Measurements from ENCODE around the gene IL22RA2. TPM values are rescaled to one million over a fixed set of nuclear protein-coding genes. Genes with fewer than 3 reads are reported as not detected.

IL22RA2 gene
- total and polyA plus RNA-seq, 4 donors = 0.05 TPM; not detected in 3

DNA sequence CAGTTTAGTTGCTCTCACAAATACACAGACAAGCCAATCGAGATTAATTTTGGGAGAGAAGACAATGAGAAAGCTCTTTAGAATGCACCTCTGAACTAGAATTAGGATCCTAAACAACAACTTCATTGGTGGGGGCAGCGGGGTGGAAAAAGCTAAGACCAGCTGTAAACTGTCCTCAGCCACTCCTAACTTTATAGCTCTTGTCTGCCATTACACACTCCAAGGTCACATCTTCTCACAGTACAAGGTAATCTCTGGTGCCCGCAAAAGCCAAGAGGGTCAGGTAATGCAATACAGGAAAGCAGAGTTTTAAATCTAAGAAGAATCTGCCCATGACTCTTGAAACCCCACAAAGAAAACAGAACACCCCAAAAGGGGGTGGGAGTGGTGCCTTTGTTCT, 17.8 kb upstream of the IL22RA2 start:
- Histone ChIP-seq H3K9me3 (ENCODE audit: control insufficient read depth in 4 of 4, low read length in 3 of 4) (peaks cover 0 to 3% (median 0%) of the 10 kb centered on the region in 4 donors), H3K27ac (ENCODE audit: low read depth in 1 of 2, low read length in 2 of 2) (no peak overlapping the region), H3K4me3 (ENCODE audit: low read depth in 1 of 3, low read length in 3 of 3) (no peak overlapping the region), H3K9ac (ENCODE audit: low read depth in 1 of 2, low read length in 2 of 2) (no peak overlapping the region), H3K4me1 (ENCODE audit: control insufficient read depth in 4 of 4, insufficient read depth in 4 of 4, low read length in 3 of 4) (no peaks in the 10 kb centered on the region), H3K36me3 (ENCODE audit: control insufficient read depth in 4 of 4, insufficient read depth in 3 of 4, low read depth in 1 of 4, low read length in 3 of 4) (no peaks in the 10 kb centered on the region), H3K27me3 (ENCODE audit: control insufficient read depth in 4 of 4, insufficient read depth in 4 of 4, low read length in 3 of 4) (no peaks in the 10 kb centered on the region)
- TF ChIP-seq FOXA2 (IDR thresholded peaks at IDR 0.05) (no peak), MAX (IDR thresholded peaks at IDR 0.05) (no peak), CTCF (IDR thresholded peaks at IDR 0.05; ENCODE audit: low read depth, low read length, missing input control) (no peak), FOXA1 (IDR thresholded peaks at IDR 0.05) (no peak), NR2F2 (IDR thresholded peaks at IDR 0.05) (no peak), RXRA (IDR thresholded peaks at IDR 0.05) (no peak), GABPA (IDR thresholded peaks at IDR 0.05 in 1 of 2, conservative IDR thresholded peaks at IDR 0.05 in 1 of 2) (no peak), TAF1 (conservative IDR thresholded peaks at IDR 0.05) (no peak), HNF4G (IDR thresholded peaks at IDR 0.05) (no peak), RAD21 (IDR thresholded peaks at IDR 0.05) (no peak), SP1 (IDR thresholded peaks at IDR 0.05) (no peak), HNF4A (conservative IDR thresholded peaks at IDR 0.05) (no peak), ATF3 (IDR thresholded peaks at IDR 0.05) (no peak), YY1 (IDR thresholded peaks at IDR 0.05) (no peak), EGR1 (IDR thresholded peaks at IDR 0.05; ENCODE audit: low read depth in 2 of 2) (no peak), JUND (IDR thresholded peaks at IDR 0.05) (no peak)
- TF ChIP-seq, protein P1, sequence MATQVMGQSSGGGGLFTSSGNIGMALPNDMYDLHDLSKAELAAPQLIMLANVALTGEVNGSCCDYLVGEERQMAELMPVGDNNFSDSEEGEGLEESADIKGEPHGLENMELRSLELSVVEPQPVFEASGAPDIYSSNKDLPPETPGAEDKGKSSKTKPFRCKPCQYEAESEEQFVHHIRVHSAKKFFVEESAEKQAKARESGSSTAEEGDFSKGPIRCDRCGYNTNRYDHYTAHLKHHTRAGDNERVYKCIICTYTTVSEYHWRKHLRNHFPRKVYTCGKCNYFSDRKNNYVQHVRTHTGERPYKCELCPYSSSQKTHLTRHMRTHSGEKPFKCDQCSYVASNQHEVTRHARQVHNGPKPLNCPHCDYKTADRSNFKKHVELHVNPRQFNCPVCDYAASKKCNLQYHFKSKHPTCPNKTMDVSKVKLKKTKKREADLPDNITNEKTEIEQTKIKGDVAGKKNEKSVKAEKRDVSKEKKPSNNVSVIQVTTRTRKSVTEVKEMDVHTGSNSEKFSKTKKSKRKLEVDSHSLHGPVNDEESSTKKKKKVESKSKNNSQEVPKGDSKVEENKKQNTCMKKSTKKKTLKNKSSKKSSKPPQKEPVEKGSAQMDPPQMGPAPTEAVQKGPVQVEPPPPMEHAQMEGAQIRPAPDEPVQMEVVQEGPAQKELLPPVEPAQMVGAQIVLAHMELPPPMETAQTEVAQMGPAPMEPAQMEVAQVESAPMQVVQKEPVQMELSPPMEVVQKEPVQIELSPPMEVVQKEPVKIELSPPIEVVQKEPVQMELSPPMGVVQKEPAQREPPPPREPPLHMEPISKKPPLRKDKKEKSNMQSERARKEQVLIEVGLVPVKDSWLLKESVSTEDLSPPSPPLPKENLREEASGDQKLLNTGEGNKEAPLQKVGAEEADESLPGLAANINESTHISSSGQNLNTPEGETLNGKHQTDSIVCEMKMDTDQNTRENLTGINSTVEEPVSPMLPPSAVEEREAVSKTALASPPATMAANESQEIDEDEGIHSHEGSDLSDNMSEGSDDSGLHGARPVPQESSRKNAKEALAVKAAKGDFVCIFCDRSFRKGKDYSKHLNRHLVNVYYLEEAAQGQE (IDR thresholded peaks at IDR 0.05) = no peak
- TF ChIP-seq, protein P2, sequence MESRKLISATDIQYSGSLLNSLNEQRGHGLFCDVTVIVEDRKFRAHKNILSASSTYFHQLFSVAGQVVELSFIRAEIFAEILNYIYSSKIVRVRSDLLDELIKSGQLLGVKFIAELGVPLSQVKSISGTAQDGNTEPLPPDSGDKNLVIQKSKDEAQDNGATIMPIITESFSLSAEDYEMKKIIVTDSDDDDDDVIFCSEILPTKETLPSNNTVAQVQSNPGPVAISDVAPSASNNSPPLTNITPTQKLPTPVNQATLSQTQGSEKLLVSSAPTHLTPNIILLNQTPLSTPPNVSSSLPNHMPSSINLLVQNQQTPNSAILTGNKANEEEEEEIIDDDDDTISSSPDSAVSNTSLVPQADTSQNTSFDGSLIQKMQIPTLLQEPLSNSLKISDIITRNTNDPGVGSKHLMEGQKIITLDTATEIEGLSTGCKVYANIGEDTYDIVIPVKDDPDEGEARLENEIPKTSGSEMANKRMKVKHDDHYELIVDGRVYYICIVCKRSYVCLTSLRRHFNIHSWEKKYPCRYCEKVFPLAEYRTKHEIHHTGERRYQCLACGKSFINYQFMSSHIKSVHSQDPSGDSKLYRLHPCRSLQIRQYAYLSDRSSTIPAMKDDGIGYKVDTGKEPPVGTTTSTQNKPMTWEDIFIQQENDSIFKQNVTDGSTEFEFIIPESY (IDR thresholded peaks at IDR 0.05) = no peak
- DNase-seq (ENCODE audit: low spot score) = no peak
- 76% methylated on average over 3 of the region's 3 CpGs for WGBS
